KMS-11 (cell line): ENCODE results near the gene MGAT1.

Experiments used
- H2AFZ ChIP-seq: fragments of 200-600 bp; sonication (generic); 2 replicates; pipeline ENCODE4 v1.6.1; 2016; ENCODE audit warnings: antibody characterized with exemption, mixed run types, low read depth
- H3K27ac ChIP-seq: fragments of 200-600 bp; sonication (generic); 2 replicates; pipeline ENCODE4 v1.6.1; 2016; ENCODE audit warnings: mild to moderate bottlenecking, mixed run types
- H3K27me3 ChIP-seq: fragments of 200-600 bp; sonication (generic); 2 replicates; pipeline ENCODE4 v1.6.1; 2017; ENCODE audit warnings: mild to moderate bottlenecking, low read depth, mixed run types, moderate library complexity; ENCODE audit not compliant: insufficient read depth
- H3K36me3 ChIP-seq: fragments of 200-600 bp; sonication (generic); 2 replicates; pipeline ENCODE4 v1.6.1; 2017; ENCODE audit warnings: mild to moderate bottlenecking, mixed run types; ENCODE audit not compliant: insufficient read depth
- H3K4me1 ChIP-seq: fragments of 200-600 bp; sonication (generic); 2 replicates; pipeline ENCODE4 v1.6.1; 2016; ENCODE audit warnings: mild to moderate bottlenecking, low read depth, mixed run types; ENCODE audit not compliant: poor library complexity, severe bottlenecking
- H3K4me2 ChIP-seq: fragments of 200-600 bp; sonication (generic); 2 replicates; pipeline ENCODE4 v1.7.0; 2016; ENCODE audit warnings: mild to moderate bottlenecking, mixed run types
- H3K4me3 ChIP-seq: fragments of 200-600 bp; sonication (generic); IDR thresholded peaks from 2 replicates; pipeline ENCODE4 v1.6.1; 2017; ENCODE audit warnings: low read depth, low read length, mixed read lengths; ENCODE audit not compliant: insufficient read depth
- H3K79me2 ChIP-seq: fragments of 200-600 bp; sonication (generic); 2 replicates; pipeline ENCODE4 v1.6.1; 2016; ENCODE audit warnings: low read depth, mixed run types; ENCODE audit not compliant: insufficient read depth
- H3K9ac ChIP-seq: fragments of 200-600 bp; sonication (generic); 2 replicates; pipeline ENCODE4 v1.6.1; 2016; ENCODE audit warnings: mild to moderate bottlenecking, mixed run types
- H4K20me1 ChIP-seq: fragments of 200-600 bp; sonication (generic); 2 replicates; pipeline ENCODE4 v1.6.1; 2016; ENCODE audit warnings: mild to moderate bottlenecking, mixed run types; ENCODE audit not compliant: insufficient read depth
- CTCF ChIP-seq: fragments of 200-600 bp; sonication (generic); conservative IDR thresholded peaks from 2 replicates; pipeline ENCODE4 v1.6.1; 2017; ENCODE audit warnings: low read depth, mild to moderate bottlenecking, antibody characterized with exemption, low read length, moderate library complexity, mixed read lengths

MGAT1 gene

GRCh38 chr5:180739271-180739670 lies 63.3 kb downstream of the MGAT1 start:
- H3K4me2 ChIP-seq, result no peak overlapping the region
- H3K79me2 ChIP-seq, result no peaks in the 10 kb centered on the region
- H3K27ac ChIP-seq, result no peak overlapping the region
- H3K36me3 ChIP-seq, result no peaks in the 10 kb centered on the region
- no peaks in the 10 kb centered on the region for H3K27me3 ChIP-seq
- H3K9ac ChIP-seq, result no peak overlapping the region
- no peak overlapping the region for H3K4me3 ChIP-seq
- no peak overlapping the region for H2AFZ ChIP-seq
- no peaks in the 10 kb centered on the region for H4K20me1 ChIP-seq
- no peak for TF ChIP-seq CTCF
- no peaks in the 10 kb centered on the region for H3K4me1 ChIP-seq

DNA sequence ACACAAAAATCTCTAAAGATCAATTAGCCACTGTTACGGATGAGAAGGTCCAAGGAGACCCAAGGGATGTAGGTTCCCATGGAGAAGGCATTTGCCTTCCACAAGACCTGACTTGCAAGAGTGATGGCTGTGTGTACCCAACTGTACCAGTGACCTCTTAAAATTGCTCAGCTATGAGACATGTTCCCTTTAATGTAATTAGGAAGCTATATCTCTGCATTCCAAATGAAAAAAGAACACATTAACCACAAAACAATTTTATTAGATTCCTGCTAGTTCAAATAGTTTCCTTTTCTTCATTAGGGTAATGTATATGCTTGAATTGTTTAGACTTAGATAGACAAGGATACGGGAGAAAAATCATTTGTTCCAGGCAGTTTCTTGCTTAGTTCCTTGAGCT lies 66.1 kb downstream of the MGAT1 start:
- Histone ChIP-seq H3K36me3 (no peaks in the 10 kb centered on the region), H3K4me2 (no peak overlapping the region), H3K9ac (no peak overlapping the region), H3K4me1 (no peaks in the 10 kb centered on the region), H3K79me2 (no peaks in the 10 kb centered on the region), H2AFZ (no peak overlapping the region), H3K27me3 (no peaks in the 10 kb centered on the region), H4K20me1 (no peaks in the 10 kb centered on the region), H3K27ac (no peak overlapping the region), H3K4me3 (no peak overlapping the region)
- TF ChIP-seq CTCF, result no peak
